MV-4-11 (cell line): ENCODE data around the gene LPAR1.

Experiments used
- DNase-seq: peaks from one replicate; lab custom pipeline; 2025; lab: John Stamatoyannopoulos, UW

The LPAR1 gene

DNA sequence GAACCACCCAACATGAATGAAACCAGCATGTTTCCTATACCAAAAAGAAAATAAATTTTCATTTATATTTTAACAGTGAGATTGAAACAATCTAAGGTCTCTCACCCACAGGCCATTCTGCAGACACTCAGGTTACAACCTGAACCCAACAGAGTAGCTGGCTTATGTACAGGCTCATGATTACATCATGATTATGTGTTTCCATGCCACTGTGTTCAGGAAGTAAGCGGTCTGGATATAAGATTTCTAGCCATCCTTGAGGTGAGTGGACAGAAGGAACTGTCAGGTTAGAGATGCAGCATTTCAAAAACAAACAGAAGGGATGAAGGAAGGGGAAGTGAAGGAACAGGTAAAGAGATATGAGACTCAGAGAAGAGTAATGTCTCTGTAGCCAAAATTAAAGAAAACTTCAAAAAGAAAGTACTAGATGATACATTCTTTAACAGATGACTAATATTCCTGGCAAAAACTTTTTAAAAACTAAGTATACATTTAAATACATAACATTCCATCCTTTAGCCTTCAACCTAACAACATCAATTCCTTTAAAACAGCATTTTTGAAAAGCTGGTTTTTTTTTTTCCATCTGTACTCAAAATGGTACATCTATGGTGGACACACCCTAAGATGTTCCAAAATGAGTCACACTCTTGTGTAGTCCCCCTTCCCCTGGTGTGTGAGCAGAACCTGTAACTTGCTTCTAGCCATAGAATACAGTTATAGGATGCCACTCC lies 119.8 kb downstream of the LPAR1 start:
- no peak for DNase-seq

GRCh38 chr9:110916403-110916802 lies 121.9 kb downstream of the LPAR1 start:
- DNase-seq = no peak

DNA sequence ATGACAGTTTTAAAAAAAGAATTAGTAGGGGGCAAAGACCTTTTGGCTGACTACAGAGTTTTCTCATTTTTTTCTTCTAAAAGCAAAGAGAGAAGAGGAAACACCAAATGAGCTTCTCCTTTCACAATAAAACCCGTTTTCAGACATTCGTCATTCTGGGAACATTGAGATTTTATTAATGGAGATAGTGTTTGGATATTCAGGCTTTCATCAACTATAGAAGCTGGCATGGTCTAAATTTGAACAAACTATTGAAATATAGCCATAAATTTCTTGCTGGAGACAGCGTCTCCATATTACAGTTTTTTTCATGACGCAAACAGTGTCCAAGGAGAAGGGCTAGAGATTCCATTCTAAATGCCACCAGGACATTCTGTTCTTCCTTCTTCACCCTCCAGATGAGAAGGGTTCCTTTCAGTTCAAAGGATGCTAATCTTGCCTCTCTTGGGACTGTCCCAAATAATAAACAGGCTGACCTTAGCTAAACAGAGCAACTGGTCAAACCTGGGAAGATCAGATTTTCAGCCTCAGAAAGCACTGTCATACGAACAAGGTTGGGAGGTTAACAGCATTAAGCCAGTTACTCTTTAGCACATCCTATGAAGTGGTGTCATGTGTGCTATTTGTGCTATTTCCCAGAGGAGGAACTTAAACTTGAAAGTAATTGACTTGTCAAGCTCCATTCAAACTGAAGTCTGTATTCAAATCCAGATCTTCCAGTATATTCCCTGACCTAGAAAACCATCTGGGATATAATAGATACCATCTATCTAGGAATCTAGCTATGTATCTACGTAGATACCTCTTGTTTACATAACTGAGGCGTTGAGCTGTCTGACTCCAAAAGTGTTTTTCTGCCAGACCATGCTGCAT lies 125.6 kb downstream of the LPAR1 start:
- DNase-seq = no peak

GRCh38 chr9:110911659-110912418 lies 126.4 kb downstream of the LPAR1 start:
- DNase-seq = no peak

DNA sequence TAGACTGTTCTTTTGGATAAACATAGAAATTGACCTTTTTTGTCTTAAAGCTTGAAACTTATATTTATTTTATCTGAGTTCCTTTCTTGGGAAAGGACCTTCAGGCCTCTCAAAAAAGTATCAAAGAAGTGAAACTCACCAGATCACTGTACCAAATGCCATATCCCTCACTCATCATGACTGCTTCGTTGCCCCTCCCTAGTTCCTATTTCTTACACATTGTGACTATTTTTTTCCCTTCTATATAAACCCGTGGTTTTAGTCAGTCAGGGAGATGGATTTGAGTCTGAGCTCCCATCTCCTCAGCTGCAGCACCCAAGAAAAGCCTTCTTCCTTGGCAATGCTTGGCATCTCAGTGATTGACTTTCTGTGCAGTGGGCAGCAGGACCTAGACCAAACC lies 129.4 kb downstream of the LPAR1 start:
- DNase-seq = peak; percentile 77

GRCh38 chr9:110900917-110901316 lies 137.4 kb downstream of the LPAR1 start:
- DNase-seq = peak; percentile 9

DNA sequence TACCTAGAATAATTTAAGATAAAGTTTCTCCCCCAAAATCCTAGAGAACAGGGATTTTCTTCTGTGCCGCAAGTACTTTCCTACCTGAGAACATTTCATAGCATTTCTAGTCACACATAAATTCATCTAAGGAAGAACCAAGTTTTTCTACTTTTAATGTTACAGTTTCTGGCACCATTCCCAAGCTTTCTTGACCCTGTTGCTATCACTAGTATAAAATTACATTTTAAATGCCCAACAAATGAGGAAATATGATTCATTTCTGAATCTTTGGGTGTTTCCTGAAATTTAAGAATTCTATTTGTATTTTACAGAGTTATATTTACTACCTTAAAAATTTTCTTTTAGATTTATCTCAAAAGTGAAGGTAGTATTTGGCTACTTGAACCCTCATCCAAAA lies 137.8 kb downstream of the LPAR1 start:
- no peak for DNase-seq

DNA sequence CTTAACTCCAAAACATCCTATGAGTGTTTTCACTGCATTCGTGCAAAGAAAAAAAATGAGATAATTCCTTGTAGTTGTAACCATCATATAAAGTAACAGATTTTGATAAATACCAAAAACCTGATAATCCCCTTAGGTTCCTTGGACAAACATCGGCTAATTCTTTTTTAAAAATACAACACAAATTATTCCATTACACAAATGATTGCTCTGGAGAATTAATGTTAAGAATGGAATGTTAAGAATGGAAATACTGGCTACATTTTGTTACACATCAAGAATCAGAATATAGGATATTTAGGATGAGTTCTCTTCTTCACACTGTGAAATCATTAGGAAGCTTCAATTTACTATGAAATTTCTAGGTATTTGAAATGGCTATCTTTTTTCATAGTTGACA lies 139.4 kb downstream of the LPAR1 start:
- DNase-seq = no peak

DNA sequence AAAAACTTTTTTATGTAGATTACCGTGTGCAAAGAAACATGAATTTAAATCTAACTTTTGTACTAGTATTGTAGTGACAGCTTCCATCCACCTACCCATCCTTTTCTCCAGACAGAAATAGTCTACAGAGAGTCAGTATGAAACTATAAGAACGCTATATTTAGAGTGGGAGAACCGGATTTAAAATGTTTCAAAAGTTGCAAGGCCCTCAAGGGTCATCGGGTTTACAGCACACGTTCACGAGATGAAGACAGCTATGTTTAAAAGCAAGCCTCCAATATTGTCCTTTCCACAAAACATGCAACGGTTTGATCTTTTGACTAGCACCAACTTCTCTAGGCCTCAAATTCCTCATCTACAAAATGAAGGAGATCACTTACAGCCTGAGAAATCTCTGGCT lies 139.9 kb downstream of the LPAR1 start:
- no peak for DNase-seq

GRCh38 chr9:110897943-110898342 lies 140.3 kb downstream of the LPAR1 start:
- DNase-seq = no peak

DNA sequence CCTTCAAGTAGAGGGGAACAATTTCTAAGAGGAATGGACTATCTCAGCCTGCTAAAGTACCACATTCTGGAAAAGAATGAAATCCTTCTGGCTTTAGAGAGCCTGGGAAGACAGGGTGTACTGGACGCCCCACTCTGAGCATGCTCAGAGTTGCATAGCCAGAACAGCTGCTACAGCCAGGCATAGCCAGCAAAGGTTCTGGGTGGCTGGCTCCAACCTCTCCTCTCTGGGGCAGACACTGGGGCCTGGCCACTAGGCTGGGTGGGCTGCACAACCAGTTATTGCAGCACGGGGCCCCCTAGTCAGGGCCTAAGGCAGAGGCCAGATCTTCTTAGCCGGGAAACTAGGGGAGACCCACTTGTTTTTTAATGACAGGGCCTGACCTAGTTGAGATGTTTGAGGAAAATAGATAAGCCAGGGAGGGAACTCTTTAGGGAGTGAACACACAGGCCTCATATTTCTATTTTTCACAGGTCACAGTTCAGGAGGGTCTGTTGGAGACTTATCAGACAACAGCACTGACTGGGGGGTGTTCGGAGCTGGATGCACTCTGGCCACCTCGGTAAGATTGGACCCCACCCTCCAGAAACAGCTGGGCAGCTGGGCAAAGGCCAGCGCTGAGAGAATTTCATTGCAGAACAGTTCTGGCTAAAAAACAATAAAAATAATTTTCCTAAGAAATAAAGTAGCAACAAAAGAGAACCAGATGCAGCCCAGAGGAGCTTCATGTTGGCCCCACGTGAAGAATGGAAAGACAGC lies 142.9 kb downstream of the LPAR1 start:
- no peak for DNase-seq

- no peak for DNase-seq
These were observed 143.5 kb downstream of the LPAR1 start for GRCh38 chr9:110894731-110895130.

DNA sequence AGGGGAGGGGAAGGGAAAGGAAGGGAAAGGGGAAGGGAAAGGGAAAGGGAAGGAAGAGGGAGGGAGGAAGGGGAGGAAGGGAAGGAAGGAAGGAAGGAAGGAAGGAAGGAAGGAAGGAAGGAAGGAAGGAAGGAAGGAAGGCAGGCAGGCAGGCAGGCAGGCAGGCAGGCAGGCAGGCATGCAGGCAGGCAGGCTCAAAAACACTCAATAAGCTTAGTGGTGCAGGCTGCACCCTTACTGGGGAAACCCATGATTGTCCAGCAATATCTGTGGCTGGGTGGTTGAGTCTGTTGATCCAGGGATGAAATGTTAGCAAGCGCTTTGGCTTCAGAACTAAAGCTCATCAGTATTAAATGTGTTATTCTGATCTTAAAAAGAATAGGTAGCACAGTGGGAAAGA lies 145.6 kb downstream of the LPAR1 start:
- no peak for DNase-seq

DNA sequence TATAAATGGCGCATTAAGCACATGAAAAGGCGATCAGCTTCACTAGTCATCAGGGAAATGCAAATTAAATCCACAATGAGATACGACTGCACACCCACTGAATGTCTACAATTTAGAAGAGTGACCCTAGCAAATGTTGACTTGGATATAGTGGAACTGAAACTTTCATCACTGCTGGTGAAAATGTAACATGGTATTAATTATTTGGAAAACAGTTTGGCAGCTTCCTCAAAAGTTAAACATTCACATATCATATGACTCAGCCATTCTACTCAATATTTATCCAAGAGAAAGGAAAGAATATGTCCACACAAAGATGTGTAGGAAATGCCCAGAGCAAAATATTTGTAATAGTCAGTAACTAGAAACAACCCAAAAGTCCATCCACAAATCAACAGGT lies 146.5 kb downstream of the LPAR1 start:
- DNase-seq = peak; percentile 93

DNA sequence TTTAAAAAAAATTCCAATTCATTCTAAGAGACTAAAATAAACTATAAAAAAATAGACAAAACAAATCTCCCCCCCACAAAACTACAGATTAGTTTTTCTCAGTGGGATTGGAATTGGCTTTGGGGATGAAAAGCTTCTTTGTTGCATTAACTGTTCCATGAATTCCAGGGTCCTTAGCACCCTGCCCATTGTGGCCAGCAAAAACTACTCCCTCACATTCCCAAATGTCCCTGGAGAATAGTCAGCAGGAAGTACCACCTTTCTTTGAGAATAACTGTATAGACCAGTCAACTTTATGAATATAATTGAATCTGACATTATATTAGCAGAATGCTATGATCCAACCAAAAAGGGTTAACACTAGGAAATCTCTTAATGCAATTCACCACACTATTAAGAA lies 147.9 kb downstream of the LPAR1 start:
- DNase-seq = no peak

- DNase-seq = no peak
These were observed 151.0 kb downstream of the LPAR1 start for GRCh38 chr9:110887276-110887675.

- DNase-seq = no peak
These were observed 151.4 kb downstream of the LPAR1 start for GRCh38 chr9:110886832-110887231.

- DNase-seq = no peak
These were observed 158.1 kb downstream of the LPAR1 start for GRCh38 chr9:110880189-110880588.

GRCh38 chr9:110877374-110877773 lies 160.9 kb downstream of the LPAR1 start:
- no peak for DNase-seq

- DNase-seq = no peak
These were observed 161.3 kb downstream of the LPAR1 start for GRCh38 chr9:110876929-110877328.

DNA sequence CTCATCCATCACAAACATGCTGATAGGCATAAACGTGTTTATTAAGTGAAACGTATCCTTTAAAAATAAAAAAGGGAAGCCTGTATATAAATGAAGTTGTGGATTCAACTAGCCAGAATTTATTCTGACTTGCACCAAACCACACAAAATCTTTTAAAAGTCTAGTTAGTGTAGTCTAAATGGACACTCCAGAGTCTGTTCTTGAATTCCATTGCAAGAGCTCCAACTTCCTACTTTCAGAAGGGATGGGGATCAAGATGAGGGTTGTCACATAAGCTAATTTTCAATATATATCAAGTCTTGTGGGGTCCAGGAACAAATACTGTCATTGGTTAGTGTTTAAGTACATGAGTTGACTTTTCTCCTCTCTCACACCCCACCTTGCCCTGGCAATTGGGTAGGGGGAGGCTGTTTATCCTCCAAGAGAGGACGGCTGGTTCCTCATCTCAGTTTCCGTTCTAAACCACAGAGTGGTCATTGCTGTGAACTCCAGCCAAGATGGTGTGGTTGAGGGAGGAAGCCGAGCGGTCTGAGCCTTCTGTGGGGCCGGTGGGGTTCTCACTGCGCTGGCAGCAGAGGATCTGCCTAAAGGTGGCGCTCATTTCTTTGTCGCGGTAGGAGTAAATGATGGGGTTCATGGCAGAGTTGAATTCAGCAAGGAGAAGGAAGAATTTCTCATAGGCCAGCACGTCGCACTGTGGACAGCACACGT lies 163.2 kb downstream of the LPAR1 start:
- DNase-seq = peak; percentile 99
